GM19193 (cell line): ENCODE measurements around the gene MAGEA6.
"Not testable (repeated sequence)": the region's sequence is repeated elsewhere in the genome, so short reads cannot be mapped to it uniquely, and the experiment has no call there.

Source experiments
- POLR2A ChIP-seq: IDR thresholded peaks from 4 replicates; pipeline ENCODE4 v1.6.1; 2011; ENCODE audit not compliant: insufficient read depth, insufficient read length; ENCODE audit errors: extremely low read depth

MAGEA6 gene

GRCh38 chrX:152769549-152770289, at the start of gene MAGEA6:
TSS of gene MAGEA6 (minus strand) at chrX:152769689. CDS start at chrX:152767650, 2,039 bp downstream.
- TF ChIP-seq POLR2A, result not testable (repeated sequence)

GRCh38 chrX:152819266-152819665, 49.8 kb upstream of the MAGEA6 start:
- no peak for TF ChIP-seq POLR2A

- TF ChIP-seq POLR2A, result no peak
Measured at GRCh38 chrX:152818356-152818755, 48.9 kb upstream of the MAGEA6 start.

- no peak for TF ChIP-seq POLR2A
Measured at GRCh38 chrX:152817078-152817764, 47.7 kb upstream of the MAGEA6 start.

GRCh38 chrX:152814048-152814447, 44.6 kb upstream of the MAGEA6 start:
- TF ChIP-seq POLR2A, result no peak

GRCh38 chrX:152813206-152813605, 43.7 kb upstream of the MAGEA6 start:
- no peak for TF ChIP-seq POLR2A

- TF ChIP-seq POLR2A, result no peak
Measured at GRCh38 chrX:152810403-152810802, 40.9 kb upstream of the MAGEA6 start.

GRCh38 chrX:152806035-152806434, 36.5 kb upstream of the MAGEA6 start:
- TF ChIP-seq POLR2A, result no peak

- TF ChIP-seq POLR2A, result no peak
Measured at GRCh38 chrX:152798945-152799344, 29.5 kb upstream of the MAGEA6 start.

GRCh38 chrX:152758918-152759317, 10.6 kb downstream of the MAGEA6 start, which contains the start of gene CSAG3:
TSS of gene CSAG3 (plus strand) at chrX:152759218.
- not testable (repeated sequence) for TF ChIP-seq POLR2A

GRCh38 chrX:152753686-152754650, 15.5 kb downstream of the MAGEA6 start, which contains the start of gene MAGEA2:
TSS of gene MAGEA2 (minus strand) at chrX:152753842. CDS start at chrX:152751363, 2,479 bp downstream.
- not testable (repeated sequence) for TF ChIP-seq POLR2A

GRCh38 chrX:152738560-152738959, 30.9 kb downstream of the MAGEA6 start:
- TF ChIP-seq POLR2A, result no peak

- TF ChIP-seq POLR2A, result no peak
Measured at GRCh38 chrX:152735860-152736511, 33.5 kb downstream of the MAGEA6 start.

GRCh38 chrX:152735101-152735500, 34.4 kb downstream of the MAGEA6 start:
- TF ChIP-seq POLR2A, result no peak

- TF ChIP-seq POLR2A, result no peak
Measured at GRCh38 chrX:152733261-152733975, 36.1 kb downstream of the MAGEA6 start, which contains the start of the genes CSAG1 and MAGEA12. TSS of gene CSAG1 (minus strand) at chrX:152733721. CDS start at chrX:152732460, 1,261 bp downstream. TSS of gene MAGEA12 (plus strand) at chrX:152733757. CDS start at chrX:152736162, 2,405 bp downstream.
